IMR-90 (cell line): Measurements from ENCODE around the gene RYR3. TPM values are rescaled to one million over a fixed set of nuclear protein-coding genes. Genes with fewer than 3 reads are reported as not detected.

Source experiments
- ATAC-seq: fragments of 200-7000 bp; cut with Tn5 transposase; 2 replicates; pipeline ENCODE4 v1.9.1; 2020; ENCODE audit warnings: low read depth, mild to moderate bottlenecking, moderate library complexity
- BruUV-seq: library from RNA; stranded (reverse); fragments of 400-500 nt; replicated peaks from 2 replicates; lab custom pipeline; 2021; lab: Mats Ljungman, UMichigan
- CTCF ChIA-PET: fragments of 300-600 bp; formaldehyde crosslinking; extraction: SDS; loops from one replicate; lab custom pipeline; 2021; ENCODE audit warnings: antibody characterized with exemption; lab: Yijun Ruan, JAX
- POLR2A ChIA-PET: fragments of 300-600 bp; sonication (Branson Sonifier 250); formaldehyde crosslinking; loops from one replicate; lab custom pipeline; 2022; ENCODE audit warnings: antibody characterized with exemption; ENCODE audit not compliant: unreplicated experiment; lab: Charles Lee
- DNase-seq: peaks from one replicate; pipeline ENCODE4 v3.0.0; 2013
- H2AFZ ChIP-seq: replicated peaks from 2 replicates; pipeline ENCODE3; 2013; ENCODE audit warnings: low read length, mild to moderate bottlenecking; ENCODE audit not compliant: poor library complexity
- H2AK5ac ChIP-seq: 2 replicates; pipeline ENCODE4 v1.6.1; 2013; ENCODE audit warnings: low read depth, low read length, inconsistent platforms
- H2AK9ac ChIP-seq: replicated peaks from 2 replicates; pipeline ENCODE3; 2013; ENCODE audit warnings: mild to moderate bottlenecking, low read depth, low read length, moderate library complexity; ENCODE audit not compliant: poor library complexity
- H2BK120ac ChIP-seq: 2 replicates; pipeline ENCODE4 v1.6.1; 2013; ENCODE audit warnings: low read depth, low read length, inconsistent platforms
- H2BK15ac ChIP-seq: 3 replicates; pipeline ENCODE4 v1.6.1; 2013; ENCODE audit warnings: low read depth, low read length, inconsistent platforms
- H2BK20ac ChIP-seq: 2 replicates; pipeline ENCODE4 v1.6.1; 2013; ENCODE audit warnings: low read depth, mild to moderate bottlenecking, inconsistent platforms, low read length, moderate library complexity
- H2BK5ac ChIP-seq: 2 replicates; pipeline ENCODE4 v1.6.1; 2013; ENCODE audit warnings: mild to moderate bottlenecking, low read depth, low read length, inconsistent platforms; ENCODE audit not compliant: poor library complexity, severe bottlenecking
- H3K14ac ChIP-seq: replicated peaks from 2 replicates; pipeline ENCODE4 v1.6.1; 2013; ENCODE audit warnings: low read depth, low read length, inconsistent platforms
- H3K18ac ChIP-seq: 2 replicates; pipeline ENCODE4 v1.6.1; 2013; ENCODE audit warnings: low read depth, low read length, control low read depth
- H3K23ac ChIP-seq: 2 replicates; pipeline ENCODE4 v1.6.1; 2013; ENCODE audit warnings: low read depth, low read length, inconsistent platforms
- H3K27ac ChIP-seq: 2 replicates; pipeline ENCODE4 v1.5.1; 2013; ENCODE audit warnings: mild to moderate bottlenecking, control low read depth, low read length; ENCODE audit not compliant: insufficient read depth
- H3K27me3 ChIP-seq: 2 replicates; pipeline ENCODE4 v1.6.1; 2013; ENCODE audit warnings: low read length; ENCODE audit not compliant: control insufficient read depth, insufficient read depth
- H3K36me3 ChIP-seq: 2 replicates; pipeline ENCODE4 v1.6.1; 2013; ENCODE audit warnings: low read length, mixed read lengths; ENCODE audit not compliant: control insufficient read depth, insufficient read depth
- H3K4ac ChIP-seq: 2 replicates; pipeline ENCODE4 v1.6.1; 2013; ENCODE audit warnings: low read depth, low read length, inconsistent platforms
- H3K4me1 ChIP-seq: 2 replicates; pipeline ENCODE4 v1.6.1; 2013; ENCODE audit warnings: low read length, mixed read lengths; ENCODE audit not compliant: control insufficient read depth, insufficient read depth
- H3K4me2 ChIP-seq: 2 replicates; pipeline ENCODE4 v1.6.1; 2013; ENCODE audit warnings: low read depth, mild to moderate bottlenecking, control low read depth, low read length, moderate library complexity
- H3K4me3 ChIP-seq: 2 replicates; pipeline ENCODE4 v1.5.1; 2013; ENCODE audit warnings: low read depth, mild to moderate bottlenecking, control low read depth, low read length, moderate library complexity; ENCODE audit not compliant: insufficient read depth
- H3K56ac ChIP-seq: 2 replicates; pipeline ENCODE4 v1.6.1; 2013; ENCODE audit warnings: low read length, inconsistent platforms; ENCODE audit not compliant: insufficient read depth; ENCODE audit errors: extremely low read depth
- H3K79me1 ChIP-seq, 2 experiments: 2 replicates each; pipeline ENCODE4 v1.6.1; 2013; ENCODE audit warnings: low read length in 2 of 2, inconsistent platforms in 1 of 2, low read depth in 1 of 2
- H3K9ac ChIP-seq: 2 replicates; pipeline ENCODE4 v1.6.1; 2013; ENCODE audit warnings: low read depth, low read length, control low read depth
- H3K9me1 ChIP-seq: 2 replicates; pipeline ENCODE4 v1.6.1; 2013; ENCODE audit warnings: low read length, inconsistent platforms; ENCODE audit not compliant: insufficient read depth
- H3K9me3 ChIP-seq: 2 replicates; pipeline ENCODE4 v1.6.1; 2013; ENCODE audit warnings: low read length; ENCODE audit not compliant: control insufficient read depth, insufficient read depth
- H4K20me1 ChIP-seq: 2 replicates; pipeline ENCODE4 v1.6.1; 2013; ENCODE audit warnings: low read length, inconsistent platforms; ENCODE audit not compliant: insufficient read depth
- H4K5ac ChIP-seq: 2 replicates; pipeline ENCODE4 v1.6.1; 2013; ENCODE audit warnings: mild to moderate bottlenecking, low read depth, low read length, control low read depth
- H4K8ac ChIP-seq, 2 experiments: 2 replicates each; pipeline ENCODE4 v1.6.1; 2013; ENCODE audit warnings: low read depth in 2 of 2, low read length in 2 of 2, control low read depth in 1 of 2, inconsistent platforms in 1 of 2
- H4K91ac ChIP-seq: 2 replicates; pipeline ENCODE4 v1.6.1; 2013; ENCODE audit warnings: low read depth, low read length, inconsistent platforms; ENCODE audit not compliant: insufficient read depth
- MAZ ChIP-seq: IDR thresholded peaks from 2 replicates; pipeline ENCODE4 v1.6.1; 2012; ENCODE audit warnings: low read depth, mild to moderate bottlenecking, low read length, improper control_type of control experiment, moderate library complexity, borderline replicate concordance
- WGBS, 2 experiments: methylation state at CpG; one replicate each; pipeline versions ENCODE4 v1.1.5 to v1.1.7; 2013; ENCODE audit warnings: missing lambda C conversion rate in 2 of 2; ENCODE audit not compliant: insufficient read length in 1 of 2; ENCODE audit errors: extremely low coverage in 2 of 2; 5-methylcytosine and 5-hydroxymethylcytosine counted together
- dilution Hi-C: fragments of 300-500 bp; cut with HindIII; formaldehyde crosslinking; loops from one replicate; pipeline ENCODE4 v1.14.3; 2018; ENCODE audit warnings: low sequenced_read_pairs; ENCODE audit not compliant: unreplicated experiment
- in situ Hi-C: fragments of 300-500 bp; cut with MboI; formaldehyde crosslinking; loops from 3 replicates; pipeline ENCODE4 v1.14.3; 2019; ENCODE audit warnings: low sequenced_read_pairs, inconsistent platforms, mixed read lengths
- intact Hi-C: fragments of 100-400 bp; cut with micrococcal nuclease; formaldehyde crosslinking; loops from 2 replicates; pipeline ENCODE4 v1.10.0; 2022
- polyA plus RNA-seq, 3 experiments: library from polyadenylated mRNA; depleted of rRNA; stranded (reverse); fragments of >200 nt; gene quantifications; 2 replicates each; pipeline ENCODE4 v1.2.3, GENCODE V29; 2012; ENCODE audit warnings: low replicate concordance in 1 of 3
- total RNA-seq: library from RNA; depleted of rRNA; stranded (reverse); fragments of >200 nt; gene quantifications from 2 replicates; pipeline ENCODE4 v1.2.3, GENCODE V29; 2012

The RYR3 gene
- total and polyA plus RNA-seq, 2 of the 4 experiments (the other 2 are of a cell fraction) = 0.18 TPM; not detected in 1

DNA sequence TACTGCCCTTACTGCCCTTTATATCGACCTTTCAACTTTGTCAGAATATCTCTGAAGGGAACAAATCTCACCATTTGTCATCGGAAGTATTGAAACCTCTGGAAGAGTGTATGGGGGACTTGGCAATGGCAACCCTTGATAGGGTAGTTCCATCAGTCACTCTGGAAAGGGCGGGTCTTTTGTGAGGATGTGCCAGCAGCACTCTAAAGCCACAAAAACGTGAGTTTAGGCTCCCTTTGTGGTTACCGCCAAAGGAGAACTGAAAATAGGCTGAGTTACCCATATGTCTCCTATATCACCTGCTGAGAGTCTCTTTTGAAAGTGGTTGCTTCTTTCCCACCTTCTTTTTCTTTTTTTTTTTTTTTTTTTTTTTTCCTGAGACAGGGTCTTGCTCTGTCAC is 360.7 kb downstream of the RYR3 start:
- Histone ChIP-seq H3K9ac (no peak overlapping the region), H3K23ac (no peak overlapping the region), H3K4ac (no peak overlapping the region), H3K9me3 (no peaks in the 10 kb centered on the region), H4K20me1 (no peaks in the 10 kb centered on the region), H2AK5ac (no peak overlapping the region), H4K8ac (no peak overlapping the region), H2BK15ac (no peak overlapping the region), H3K4me2 (no peak overlapping the region), H4K91ac (no peak overlapping the region), H3K9me1 (no peaks in the 10 kb centered on the region), H3K14ac (no peak overlapping the region), H3K27ac (no peak overlapping the region), H3K4me3 (no peak overlapping the region), H2BK120ac (no peak overlapping the region), H2AK9ac (no peak overlapping the region), H3K4me1 (no peaks in the 10 kb centered on the region), H4K5ac (no peak overlapping the region), H2BK5ac (no peak overlapping the region), H3K36me3 (no peaks in the 10 kb centered on the region), H3K18ac (no peak overlapping the region), H3K27me3 (peaks cover 4% of the 10 kb centered on the region), H3K56ac (no peak overlapping the region), H3K79me1 (no peaks in the 10 kb centered on the region), H2AFZ (no peak overlapping the region), H2BK20ac (no peak overlapping the region)
- BruUV-seq = no TSS peak
- ChIA-PET CTCF (no interaction called here), POLR2A (no interaction called here)
- DNase-seq = no peak
- intact Hi-C loops = no loop called here
- no peak for TF ChIP-seq MAZ
- dilution Hi-C loops = no loop called here
- no peak for ATAC-seq
- WGBS, 2 experiments = no CpG with 5 or more reads among the region's 5 CpGs
- in situ Hi-C loops = no loop called here
